GM19467 (cell line): ENCODE data around the gene VPS13D.

Source experiments
- ATAC-seq: cut with Tn5 transposase; IDR thresholded peaks from one replicate; pipeline ENCODE4 v1.9.1; 2021; ENCODE audit warnings: mild to moderate bottlenecking, moderate library complexity; ENCODE audit not compliant: unreplicated experiment

The VPS13D gene

GRCh38 chr1:12229835-12230548 lies at the start of gene VPS13D:
Gene VPS13D, plus strand, starts transcription at chr1:12230030. Its CDS starts 4,237 bp downstream, at chr1:12234267.
- ATAC-seq: peak; percentile 71

DNA sequence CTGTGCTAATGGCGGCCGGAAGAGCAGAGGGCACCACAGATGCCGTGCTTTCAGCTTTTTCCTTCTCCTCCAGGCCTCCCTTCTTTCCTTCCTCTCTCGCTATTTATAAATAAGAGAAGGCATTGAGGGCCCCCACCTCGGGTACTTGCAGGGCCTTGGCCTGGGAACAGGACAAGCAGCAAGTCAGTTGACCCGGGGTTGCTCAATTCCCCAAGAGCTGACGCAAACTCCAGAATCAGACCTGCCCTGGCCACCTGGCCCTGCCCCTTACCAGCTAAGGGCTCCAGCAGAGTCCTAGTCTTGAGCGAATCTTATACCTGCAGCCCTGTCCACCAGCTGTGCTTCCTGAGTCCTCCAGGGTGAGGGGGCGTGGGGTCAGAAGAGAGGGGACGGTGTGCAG lies 49.5 kb upstream of the VPS13D start:
- ATAC-seq: no peak

- ATAC-seq: no peak
Observed at GRCh38 chr1:12180903-12181302, 48.9 kb upstream of the VPS13D start.

DNA sequence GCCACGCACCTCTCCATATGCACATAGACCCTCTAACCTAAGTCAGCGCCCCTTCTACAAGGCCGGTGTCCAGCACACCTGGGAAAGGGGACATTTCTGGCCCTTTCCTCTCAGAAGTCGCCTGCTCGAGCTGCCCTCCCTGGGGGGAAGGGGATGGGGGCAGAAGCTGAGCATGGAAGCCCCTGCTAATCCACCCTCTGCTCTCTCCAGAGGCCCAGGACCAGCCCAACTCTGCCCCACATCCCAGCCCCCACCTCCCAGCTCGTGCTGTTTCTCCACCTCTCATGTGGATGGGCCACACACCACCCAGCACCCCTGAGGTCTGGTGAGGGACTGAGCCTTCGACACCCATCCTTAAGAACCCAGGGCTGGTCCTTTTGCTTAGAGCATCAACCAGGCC lies 48.3 kb upstream of the VPS13D start:
- no peak for ATAC-seq

DNA sequence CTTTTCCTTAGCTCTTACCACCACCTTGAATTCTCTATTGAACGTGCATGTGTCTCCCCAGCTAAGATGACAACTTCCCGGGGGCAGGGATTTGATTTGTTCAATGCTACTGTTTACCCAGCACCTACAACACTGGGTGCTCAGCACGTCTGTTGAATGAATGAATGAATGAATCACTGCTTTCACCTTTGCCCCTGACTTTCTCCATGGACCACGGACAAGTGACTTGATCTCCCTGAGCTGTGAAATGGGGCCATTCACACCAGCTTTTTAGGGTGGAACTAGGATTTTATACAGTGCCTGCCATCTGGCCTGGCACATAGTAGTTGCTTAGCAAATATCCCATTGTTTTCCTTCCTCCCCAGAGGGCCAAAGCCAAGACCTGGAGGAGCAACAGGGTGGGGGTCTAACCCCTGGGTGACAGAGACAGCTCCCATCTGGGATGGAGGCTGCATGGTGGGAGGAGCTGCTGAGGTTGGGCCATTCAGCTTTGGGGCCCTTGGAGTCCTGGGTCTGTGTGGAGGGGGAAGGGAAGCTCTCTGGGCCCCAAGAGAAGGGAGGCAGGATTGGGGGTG lies 47.3 kb upstream of the VPS13D start:
- ATAC-seq: no peak

- no peak for ATAC-seq
Observed at GRCh38 chr1:12183095-12183794, 46.6 kb upstream of the VPS13D start.

GRCh38 chr1:12184008-12184681 lies 45.7 kb upstream of the VPS13D start:
- ATAC-seq: no peak

DNA sequence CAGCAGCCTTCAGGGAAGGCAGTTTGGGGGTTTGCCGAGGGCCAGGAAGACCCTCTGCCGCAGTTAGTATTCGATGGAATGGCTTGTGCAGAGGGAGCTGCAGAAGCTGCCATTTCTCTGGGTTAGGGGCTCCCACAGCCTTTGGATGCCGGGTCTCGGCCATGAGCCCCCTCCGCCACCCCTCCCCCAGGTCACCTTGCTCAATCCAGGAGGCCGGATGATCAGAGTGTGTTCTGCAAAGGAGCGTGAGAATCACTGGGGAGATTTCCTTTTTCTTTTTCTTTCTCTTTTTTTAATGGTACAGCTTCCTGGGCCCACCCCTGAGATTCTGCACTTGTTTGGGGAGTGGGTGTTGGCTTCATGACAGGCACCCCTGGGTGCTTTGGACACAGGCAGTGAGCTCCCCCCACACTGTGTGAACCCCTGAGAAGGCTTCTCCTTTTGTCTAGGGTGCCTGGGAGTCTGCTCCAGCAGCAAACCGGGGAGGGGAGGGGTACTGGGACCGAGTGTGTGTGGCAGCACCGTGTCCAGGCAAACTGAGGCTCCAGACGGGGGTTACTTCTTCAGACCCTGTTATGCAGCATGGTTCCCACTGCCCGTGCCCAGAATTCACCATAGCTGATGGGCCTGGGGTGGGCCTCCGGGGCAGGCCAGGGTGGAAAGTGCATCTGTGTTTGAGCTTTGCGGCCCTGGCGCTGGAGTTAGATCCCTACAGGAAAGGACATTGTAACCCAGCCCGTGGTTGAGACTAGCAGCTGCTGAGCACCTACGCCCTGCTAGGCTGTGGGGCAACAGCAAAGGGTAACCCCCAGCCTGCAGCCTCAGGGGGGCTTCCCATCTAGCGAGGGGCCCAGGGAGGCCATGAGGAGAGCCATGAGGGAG lies 44.6 kb upstream of the VPS13D start:
- ATAC-seq: no peak

DNA sequence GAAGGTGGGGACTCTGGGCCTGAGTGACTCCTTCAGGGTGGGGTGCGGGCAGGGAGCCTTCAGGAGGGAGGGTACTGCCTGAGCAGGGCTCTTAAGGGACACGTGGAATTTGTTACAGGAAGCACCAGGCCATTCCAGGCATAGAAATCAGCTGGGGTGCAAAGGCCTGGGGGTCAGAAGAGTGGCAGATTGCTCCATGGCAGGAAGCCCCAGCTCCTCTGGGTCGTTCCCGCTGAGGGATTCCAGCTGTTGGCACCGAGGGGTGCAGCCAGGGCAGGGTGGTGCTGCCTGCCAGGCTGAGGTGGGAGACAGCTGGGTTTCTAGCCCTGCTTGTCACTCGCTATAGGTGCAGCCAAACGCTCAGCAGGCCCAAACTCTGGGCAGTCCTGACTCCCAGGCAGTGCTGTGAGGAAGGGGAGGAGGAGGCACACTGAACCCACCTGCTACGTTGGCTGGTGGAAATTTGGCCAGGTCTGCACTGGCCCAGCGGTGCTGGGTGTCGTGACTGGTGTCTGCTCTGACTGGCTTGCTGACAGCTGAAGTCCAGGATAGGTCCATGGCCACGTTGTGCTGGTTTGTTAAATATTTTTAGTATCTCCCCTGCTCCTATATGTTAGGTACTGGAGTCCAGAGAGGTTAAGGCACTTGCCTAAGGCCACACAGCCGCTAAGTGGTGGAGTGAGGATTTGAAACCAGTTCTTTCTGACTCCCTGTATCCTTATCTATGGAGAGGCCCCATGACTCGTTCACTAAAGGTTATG lies 43.7 kb upstream of the VPS13D start:
- ATAC-seq: no peak

GRCh38 chr1:12186679-12186985 lies 43.2 kb upstream of the VPS13D start:
- ATAC-seq: no peak

DNA sequence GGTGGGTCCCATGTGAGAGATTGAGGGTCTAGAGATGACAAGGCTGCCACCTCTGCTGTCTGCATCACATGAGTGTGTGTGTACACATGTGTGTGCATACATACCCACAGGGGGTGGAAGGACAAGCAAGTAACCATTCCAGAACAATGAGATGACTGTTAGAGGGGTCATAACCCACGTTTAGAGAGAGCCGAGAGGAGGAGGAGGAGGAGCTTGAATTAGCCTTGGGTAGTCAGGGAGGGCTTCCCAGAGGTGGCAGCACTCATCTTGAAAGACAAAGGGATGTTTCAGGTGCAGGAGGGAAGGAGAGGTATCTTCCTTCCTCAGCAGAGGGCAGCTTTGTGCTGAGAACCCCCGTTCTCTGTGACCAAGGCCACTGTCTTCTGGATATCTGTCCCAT lies 41.7 kb upstream of the VPS13D start:
- ATAC-seq: no peak

DNA sequence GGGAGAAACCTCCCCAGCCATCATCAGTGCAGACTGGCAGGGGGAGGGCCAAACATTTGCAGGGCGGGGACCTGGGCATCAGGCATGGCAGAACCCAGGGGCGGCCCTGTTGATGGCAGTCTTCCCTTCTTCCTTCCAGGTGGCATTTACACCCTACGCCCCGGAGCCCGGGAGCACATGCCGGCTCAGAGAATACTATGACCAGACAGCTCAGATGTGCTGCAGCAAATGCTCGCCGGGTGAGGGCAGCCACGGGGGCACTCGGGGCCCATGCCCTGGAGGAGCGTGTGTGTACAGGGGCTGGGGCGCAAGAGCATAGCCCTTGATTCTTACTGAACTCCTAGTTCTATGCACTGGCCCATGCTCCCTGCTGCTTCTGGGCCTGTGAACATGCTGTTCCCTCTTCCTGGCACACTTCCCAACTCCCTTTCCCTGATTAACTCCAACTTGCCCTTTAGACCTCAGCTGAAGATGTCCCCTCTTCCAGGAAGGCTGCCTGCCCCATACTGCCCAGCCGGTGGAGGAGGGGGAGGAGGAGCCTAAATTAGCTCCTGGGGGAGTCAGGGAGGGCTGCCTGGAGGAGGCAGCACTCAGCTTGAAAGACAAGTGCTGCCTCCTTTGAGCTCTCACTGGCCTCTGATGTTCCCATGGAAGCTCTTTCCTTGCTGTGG lies 41.0 kb upstream of the VPS13D start:
- no peak for ATAC-seq

DNA sequence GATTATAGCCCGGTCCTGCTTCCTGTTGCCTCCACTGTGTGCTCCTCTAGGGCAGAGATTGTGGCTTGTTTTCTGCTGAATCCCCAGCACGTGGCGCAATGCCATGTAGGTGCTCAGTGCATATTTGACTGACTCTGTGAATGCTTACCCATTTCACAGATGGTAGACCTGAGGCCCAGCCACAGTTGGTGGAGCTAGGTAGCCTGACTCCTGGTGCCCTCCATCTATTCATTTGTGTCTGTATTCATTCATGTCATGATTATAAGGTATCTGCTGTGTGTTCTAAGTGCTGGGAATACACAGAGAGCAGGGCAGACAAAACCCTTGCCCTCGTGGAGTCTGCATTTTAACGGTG lies 40.5 kb upstream of the VPS13D start:
- ATAC-seq: no peak

DNA sequence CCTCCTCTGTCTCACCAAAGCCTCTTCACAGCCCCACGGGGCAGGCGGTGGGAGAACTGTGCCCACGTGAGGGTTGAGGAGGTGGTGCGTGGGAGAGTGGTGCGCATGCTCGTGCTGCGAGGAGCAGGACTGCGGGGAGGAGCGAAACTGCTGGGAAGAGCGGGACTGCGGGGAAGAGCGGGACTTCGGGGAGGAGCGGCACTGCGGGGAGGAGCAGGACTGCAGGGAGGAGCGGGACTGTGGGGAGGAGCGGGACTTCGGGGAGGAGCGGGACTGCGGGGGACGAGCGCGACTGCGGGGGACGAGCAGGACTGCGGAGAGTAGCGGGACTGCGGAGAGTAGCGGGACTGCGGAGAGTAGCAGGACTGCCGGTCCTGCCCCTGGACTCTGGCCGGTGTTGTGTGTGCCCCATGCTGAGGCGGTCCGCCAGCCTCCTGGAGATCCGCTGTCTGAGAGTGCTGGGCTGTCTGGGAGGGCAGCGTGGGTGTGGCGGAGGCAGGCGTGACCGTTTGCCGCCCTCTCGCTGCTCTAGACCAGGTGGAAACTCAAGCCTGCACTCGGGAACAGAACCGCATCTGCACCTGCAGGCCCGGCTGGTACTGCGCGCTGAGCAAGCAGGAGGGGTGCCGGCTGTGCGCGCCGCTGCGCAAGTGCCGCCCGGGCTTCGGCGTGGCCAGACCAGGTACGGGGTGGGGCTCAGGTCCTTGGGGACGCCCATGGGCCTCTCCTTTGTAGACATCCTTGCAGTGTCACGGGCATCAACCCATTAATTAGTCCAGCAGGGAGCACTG lies 38.4 kb upstream of the VPS13D start:
- ATAC-seq: no peak

DNA sequence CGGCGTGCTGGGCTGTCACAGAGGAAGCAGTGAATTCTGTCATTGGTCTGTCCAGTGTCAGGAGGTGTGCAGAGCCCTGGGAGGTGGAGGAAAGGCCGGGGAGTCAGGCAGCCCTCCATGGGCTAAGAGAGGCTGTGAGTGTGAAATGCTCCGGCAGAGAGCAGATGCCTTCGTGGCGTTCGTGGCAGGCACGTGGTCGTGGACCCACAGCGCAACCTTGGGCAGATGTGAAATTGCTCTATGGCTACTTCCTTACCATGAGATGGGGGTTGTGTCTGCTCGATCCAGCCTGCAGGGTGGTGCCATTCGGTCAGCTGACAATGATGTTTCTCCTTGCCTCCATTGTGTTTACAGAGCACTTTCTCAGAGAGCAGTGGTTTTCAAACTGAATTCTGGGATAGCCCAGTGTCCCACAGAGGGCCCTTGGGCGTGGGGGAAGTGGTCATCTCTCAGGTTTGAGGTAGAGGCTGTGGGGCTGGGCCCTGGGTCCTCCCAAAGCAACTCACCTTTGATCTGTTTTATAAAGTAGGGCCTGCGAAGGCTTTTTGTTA lies 35.1 kb upstream of the VPS13D start:
- no peak for ATAC-seq

DNA sequence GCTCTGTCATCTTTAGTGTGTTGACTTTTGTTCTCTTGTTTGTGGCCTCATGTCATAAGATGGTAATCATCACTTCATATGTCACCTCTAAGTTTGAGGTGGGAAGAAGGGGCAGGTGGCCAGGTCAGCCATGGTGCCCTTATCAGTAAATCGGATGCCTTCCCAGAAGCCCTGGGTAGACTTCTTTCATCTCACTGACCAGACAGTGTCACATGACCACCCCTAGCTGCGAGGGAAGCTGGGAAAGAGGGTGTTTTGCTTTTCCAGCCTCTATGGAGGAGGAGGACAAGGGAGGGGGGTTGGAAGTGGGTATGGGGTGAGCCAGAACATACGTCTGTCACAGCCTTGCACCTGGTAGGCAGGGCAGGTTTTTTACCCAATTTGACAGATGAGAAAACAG lies 34.4 kb upstream of the VPS13D start:
- no peak for ATAC-seq

DNA sequence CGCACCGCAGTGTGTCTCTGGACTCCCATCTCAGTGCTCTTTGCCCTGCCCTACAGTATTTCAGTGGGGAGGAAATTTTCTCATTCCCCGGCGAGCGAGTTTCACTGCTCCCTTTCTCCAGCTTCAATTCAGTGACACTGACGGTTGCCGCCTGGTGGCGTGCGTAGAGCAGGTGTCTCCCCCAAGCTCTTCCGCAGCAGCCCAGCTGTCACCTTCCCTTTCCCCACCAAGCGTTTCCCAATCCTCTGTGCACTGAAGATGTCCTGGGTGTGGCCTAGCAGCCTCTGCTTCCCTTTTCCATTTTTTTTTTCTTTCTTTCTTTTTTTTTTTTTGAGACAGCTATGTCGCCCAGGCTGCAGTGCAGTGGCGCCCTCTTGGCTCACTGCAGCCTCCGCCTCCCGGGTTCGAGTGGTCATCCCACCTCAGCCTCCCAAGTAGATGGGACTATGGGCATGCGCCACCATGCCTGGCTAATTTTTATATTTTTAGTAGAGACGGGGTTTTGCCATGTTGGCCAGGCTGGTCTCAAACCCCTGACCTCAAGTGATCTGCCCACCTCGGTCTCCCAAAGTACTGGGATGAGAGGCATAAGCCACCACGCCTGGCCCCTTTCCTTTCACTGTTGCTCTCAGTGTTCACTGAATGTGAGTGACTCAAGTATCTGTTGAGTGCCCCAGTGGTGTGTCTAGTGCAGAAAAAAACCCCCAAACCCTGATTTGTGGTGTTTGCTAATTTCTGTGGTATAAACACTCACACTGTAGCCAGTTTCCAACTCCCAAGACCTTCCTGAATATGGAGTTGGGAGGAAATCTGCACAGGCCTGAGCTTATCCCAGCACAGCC lies 33.0 kb upstream of the VPS13D start:
- ATAC-seq: no peak

DNA sequence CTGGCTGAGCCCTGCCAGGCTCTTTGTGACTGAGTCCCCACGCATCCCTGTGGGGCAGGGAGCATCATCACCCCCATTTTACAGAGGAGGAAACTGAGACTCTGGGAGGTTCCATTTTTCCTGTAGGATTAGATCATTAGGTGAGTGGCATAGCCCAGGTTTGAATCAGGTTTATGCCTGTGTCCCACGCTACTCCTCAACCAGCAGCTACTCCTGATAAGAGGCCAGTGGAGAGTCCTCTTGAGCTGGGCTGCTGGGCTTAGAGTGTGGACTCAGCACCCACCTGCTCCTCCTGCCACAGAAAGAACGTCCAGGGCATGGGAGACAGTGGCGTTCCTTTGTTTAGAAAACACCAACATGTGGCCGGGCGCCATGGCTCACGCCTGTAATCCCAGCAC lies 32.3 kb upstream of the VPS13D start:
- no peak for ATAC-seq
